RWPE2 (cell line): ENCODE measurements around the gene ZSCAN12.

Experiments
- ATAC-seq: fragments of 200-7000 bp; cut with Tn5 transposase; 3 replicates; pipeline ENCODE4 v1.9.1; 2021; ENCODE audit warnings: low read depth
- DNase-seq: peaks from one replicate; pipeline ENCODE4 v3.0.0-alpha.2; 2020; ENCODE audit warnings: low spot score
- H3K27ac ChIP-seq: fragments of 450-650 bp; 2 replicates; pipeline ENCODE4 v1.5.1; 2017; ENCODE audit warnings: mild to moderate bottlenecking; ENCODE audit not compliant: poor library complexity, severe bottlenecking
- H3K27me3 ChIP-seq: fragments of 250-450 bp; sonication (Bioruptor Pico); 2 replicates; pipeline ENCODE4 v1.5.1; 2021; ENCODE audit warnings: mild to moderate bottlenecking, moderate library complexity; ENCODE audit not compliant: insufficient read depth, poor library complexity, severe bottlenecking
- H3K36me3 ChIP-seq: fragments of 250-450 bp; sonication (Bioruptor Pico); 2 replicates; pipeline ENCODE4 v1.5.1; 2020; ENCODE audit warnings: low read depth, mild to moderate bottlenecking, moderate library complexity
- H3K4me1 ChIP-seq: fragments of 250-450 bp; sonication (Bioruptor Pico); 2 replicates; pipeline ENCODE4 v1.5.1; 2021; ENCODE audit warnings: mild to moderate bottlenecking, moderate library complexity; ENCODE audit not compliant: insufficient read depth, poor library complexity, severe bottlenecking
- H3K4me3 ChIP-seq: fragments of 250-450 bp; sonication (Bioruptor Pico); 2 replicates; pipeline ENCODE4 v1.5.1; 2021; ENCODE audit warnings: mild to moderate bottlenecking, moderate library complexity; ENCODE audit not compliant: severe bottlenecking
- H3K9me3 ChIP-seq: fragments of 250-450 bp; sonication (Bioruptor Pico); 2 replicates; pipeline ENCODE4 v1.5.1; 2021; ENCODE audit warnings: mild to moderate bottlenecking, moderate library complexity; ENCODE audit not compliant: severe bottlenecking
- CTCF ChIP-seq: fragments of 450-650 bp; IDR thresholded peaks from one replicate; pipeline ENCODE4 v1.5.1; 2017; ENCODE audit warnings: mild to moderate bottlenecking, moderate library complexity; ENCODE audit not compliant: poor library complexity, severe bottlenecking

The ZSCAN12 gene

DNA sequence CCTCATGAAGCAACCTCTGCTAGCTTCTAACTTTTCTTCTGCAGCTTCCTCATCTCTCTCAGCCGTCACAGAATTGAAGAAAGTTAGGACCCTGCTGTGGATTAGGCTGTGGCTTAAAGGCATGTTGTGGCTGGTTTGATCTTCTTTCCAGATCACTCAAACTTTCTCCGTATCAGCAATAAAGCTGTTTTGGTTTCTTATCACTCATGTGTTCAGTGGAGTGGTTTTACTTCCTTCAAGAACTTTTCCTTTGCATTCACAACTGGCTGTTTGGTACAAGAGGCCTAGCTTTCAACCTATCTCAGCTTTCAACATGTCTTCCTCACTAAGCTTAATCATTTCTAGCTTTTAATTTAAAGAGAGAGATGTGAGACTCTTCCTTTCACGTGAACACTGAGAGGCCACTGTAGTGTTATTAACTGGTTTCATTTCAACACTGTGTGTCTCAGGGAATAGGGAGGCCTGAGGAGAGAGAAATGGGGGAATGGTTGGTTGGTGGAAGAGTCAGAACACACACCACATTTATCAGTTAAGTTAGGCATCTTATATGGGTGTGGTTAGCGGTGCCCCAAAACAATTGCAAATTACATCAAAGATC is 26.5 kb upstream of the ZSCAN12 start:
- ATAC-seq (no peak), DNase-seq (no peak)
- TF ChIP-seq CTCF = no peak
- no peak overlapping the region for H3K4me3 ChIP-seq
- H3K4me1 ChIP-seq = no peaks in the 10 kb centered on the region
- H3K27ac ChIP-seq = no peak overlapping the region
- no peaks in the 10 kb centered on the region for H3K27me3 ChIP-seq
- H3K9me3 ChIP-seq = no peaks in the 10 kb centered on the region
- H3K36me3 ChIP-seq = no peaks in the 10 kb centered on the region

- ATAC-seq (peak; percentile 51; the same call in 2 of the 3 replicates), DNase-seq (no peak)
- H3K9me3 ChIP-seq = no peaks in the 10 kb centered on the region
- H3K36me3 ChIP-seq = no peaks in the 10 kb centered on the region
- H3K27ac ChIP-seq = no peak overlapping the region
- H3K4me3 ChIP-seq = no peak overlapping the region
- H3K27me3 ChIP-seq = no peaks in the 10 kb centered on the region
- no peaks in the 10 kb centered on the region for H3K4me1 ChIP-seq
- TF ChIP-seq CTCF = no peak
Observed at GRCh38 chr6:28424163-28424562, 24.6 kb upstream of the ZSCAN12 start.

DNA sequence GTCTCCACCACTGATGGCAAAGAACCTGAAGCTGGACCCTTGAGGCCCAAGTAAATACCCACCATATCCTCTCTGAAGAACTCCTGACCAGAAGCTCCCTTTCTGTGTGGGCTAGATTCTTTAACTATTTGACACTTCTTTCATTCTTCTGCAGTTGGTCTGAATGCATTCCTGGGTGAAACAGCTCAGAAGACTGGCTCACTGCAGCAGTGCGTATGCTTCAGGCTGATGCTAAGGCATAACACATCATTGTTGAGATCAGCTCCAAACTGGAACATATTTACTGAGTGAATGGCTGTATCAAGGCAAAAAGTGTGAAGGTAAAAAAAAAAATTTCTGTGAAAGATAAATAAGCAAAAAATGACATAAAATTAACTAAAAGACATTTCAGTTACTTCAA is 24.0 kb upstream of the ZSCAN12 start:
- no peak for DNase-seq
- H3K36me3 ChIP-seq = no peaks in the 10 kb centered on the region
- no peak overlapping the region for H3K4me3 ChIP-seq

GRCh38 chr6:28413681-28414080 is 14.1 kb upstream of the ZSCAN12 start:
- H3K4me1 ChIP-seq = no peaks in the 10 kb centered on the region
- no peak for TF ChIP-seq CTCF
- no peak overlapping the region for H3K4me3 ChIP-seq
- ATAC-seq (no peak), DNase-seq (no peak)
- H3K9me3 ChIP-seq = no peaks in the 10 kb centered on the region
- no peaks in the 10 kb centered on the region for H3K36me3 ChIP-seq
- H3K27me3 ChIP-seq = no peaks in the 10 kb centered on the region
- no peak overlapping the region for H3K27ac ChIP-seq

More for the DNA sequence above, 24.0 kb upstream of the ZSCAN12 start:
- Histone ChIP-seq H3K4me1 (no peaks in the 10 kb centered on the region), H3K27me3 (no peaks in the 10 kb centered on the region), H3K27ac (no peak overlapping the region), H3K9me3 (no peaks in the 10 kb centered on the region)
- no peak for ATAC-seq
- TF ChIP-seq CTCF = no peak

GRCh38 chr6:28410767-28411166 is 11.2 kb upstream of the ZSCAN12 start:
- no peak overlapping the region for H3K4me3 ChIP-seq
- H3K27ac ChIP-seq = no peak overlapping the region
- H3K27me3 ChIP-seq = no peaks in the 10 kb centered on the region
- H3K9me3 ChIP-seq = no peaks in the 10 kb centered on the region
- no peak for TF ChIP-seq CTCF
- DNase-seq (no peak), ATAC-seq (no peak)
- no peaks in the 10 kb centered on the region for H3K4me1 ChIP-seq
- no peaks in the 10 kb centered on the region for H3K36me3 ChIP-seq
